COLO668 (cell line): ENCODE measurements around the gene MYO10.
"Not testable (repeated sequence)": the region's sequence is repeated elsewhere in the genome, so short reads cannot be mapped to it uniquely, and the experiment has no call there.

ENCODE experiments used
- DNase-seq: peaks from one replicate; lab custom pipeline; 2025; ENCODE audit not compliant: unreplicated experiment; lab: John Stamatoyannopoulos, UW

MYO10 gene

DNA sequence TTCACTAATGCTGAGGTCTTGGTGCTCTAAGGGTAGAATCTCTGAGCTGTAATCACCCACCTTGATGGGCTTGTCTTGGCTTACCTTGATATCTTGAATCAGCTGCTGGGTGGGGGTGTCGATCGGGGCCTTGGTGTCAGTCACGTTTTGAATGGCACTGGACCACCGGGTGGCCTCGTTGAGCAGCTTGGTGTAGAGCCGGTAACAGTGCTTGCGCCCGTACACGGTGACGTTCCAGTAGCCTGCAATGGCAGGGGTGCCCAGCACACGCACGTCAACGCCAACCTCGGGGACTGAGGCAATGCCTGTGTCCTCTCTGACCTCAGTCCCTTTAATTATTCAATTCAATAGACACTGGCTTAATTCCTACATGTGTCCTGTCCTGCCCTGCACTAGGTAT is 256.2 kb downstream of the MYO10 start:
- DNase-seq, result peak; percentile 11

DNA sequence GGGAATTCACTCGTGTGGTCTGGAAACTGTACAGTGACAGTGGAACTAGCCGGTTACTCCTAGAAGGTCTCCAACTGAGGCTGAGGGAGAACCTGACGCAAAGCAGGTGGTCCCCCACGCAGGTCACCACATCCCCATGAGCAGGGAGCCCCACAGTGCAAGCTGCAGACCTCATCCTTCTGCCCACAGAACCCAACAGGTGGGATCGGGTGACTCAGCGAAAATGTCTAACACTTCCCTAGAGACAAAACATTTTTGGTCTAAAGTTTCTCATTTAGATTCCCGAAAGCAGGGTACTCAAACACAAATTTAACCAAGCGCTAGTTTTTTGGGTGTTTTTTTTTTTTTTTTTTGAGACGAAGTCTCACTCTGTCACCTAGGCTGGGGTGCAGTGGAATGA is 256.9 kb downstream of the MYO10 start:
- no peak for DNase-seq

DNA sequence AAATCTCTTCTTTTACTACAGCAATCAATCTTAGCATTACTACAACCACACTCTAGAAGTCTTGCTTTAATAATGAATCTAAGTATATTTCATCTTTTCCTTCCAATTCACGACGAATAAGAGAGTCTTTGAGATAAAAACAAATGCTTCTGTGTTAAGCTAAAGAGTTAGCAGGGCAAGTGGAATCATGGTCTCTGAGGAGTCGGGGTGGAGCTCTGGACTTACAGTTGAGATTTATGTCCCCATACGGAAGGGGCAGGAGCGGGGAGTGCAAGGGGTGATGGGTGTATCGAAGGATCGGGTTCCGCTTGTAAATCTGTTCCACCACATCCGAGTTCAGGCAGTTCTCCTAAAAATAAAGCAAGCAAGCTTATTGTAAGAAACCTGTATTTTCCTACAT is 260.3 kb downstream of the MYO10 start:
- DNase-seq, result no peak

DNA sequence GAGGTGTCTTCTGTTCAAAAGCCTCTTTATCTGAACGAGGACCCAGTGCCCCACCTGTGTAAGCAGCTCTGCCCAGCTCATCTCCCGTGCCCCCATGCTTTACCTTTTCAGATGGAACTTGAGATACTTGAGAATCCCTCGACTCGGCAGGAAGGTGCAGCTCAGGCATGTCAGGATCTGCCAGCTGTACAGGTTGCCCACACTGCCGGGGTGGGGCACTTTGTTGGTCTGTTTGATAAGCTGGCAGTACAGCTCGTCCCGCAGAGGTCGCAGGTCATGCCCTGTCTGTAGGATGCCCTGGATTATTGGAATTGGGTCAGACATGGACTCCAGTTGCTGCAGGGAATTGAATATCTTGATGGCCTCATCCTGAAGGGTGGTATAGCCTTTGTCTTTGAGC is 261.3 kb downstream of the MYO10 start:
- no peak for DNase-seq

DNA sequence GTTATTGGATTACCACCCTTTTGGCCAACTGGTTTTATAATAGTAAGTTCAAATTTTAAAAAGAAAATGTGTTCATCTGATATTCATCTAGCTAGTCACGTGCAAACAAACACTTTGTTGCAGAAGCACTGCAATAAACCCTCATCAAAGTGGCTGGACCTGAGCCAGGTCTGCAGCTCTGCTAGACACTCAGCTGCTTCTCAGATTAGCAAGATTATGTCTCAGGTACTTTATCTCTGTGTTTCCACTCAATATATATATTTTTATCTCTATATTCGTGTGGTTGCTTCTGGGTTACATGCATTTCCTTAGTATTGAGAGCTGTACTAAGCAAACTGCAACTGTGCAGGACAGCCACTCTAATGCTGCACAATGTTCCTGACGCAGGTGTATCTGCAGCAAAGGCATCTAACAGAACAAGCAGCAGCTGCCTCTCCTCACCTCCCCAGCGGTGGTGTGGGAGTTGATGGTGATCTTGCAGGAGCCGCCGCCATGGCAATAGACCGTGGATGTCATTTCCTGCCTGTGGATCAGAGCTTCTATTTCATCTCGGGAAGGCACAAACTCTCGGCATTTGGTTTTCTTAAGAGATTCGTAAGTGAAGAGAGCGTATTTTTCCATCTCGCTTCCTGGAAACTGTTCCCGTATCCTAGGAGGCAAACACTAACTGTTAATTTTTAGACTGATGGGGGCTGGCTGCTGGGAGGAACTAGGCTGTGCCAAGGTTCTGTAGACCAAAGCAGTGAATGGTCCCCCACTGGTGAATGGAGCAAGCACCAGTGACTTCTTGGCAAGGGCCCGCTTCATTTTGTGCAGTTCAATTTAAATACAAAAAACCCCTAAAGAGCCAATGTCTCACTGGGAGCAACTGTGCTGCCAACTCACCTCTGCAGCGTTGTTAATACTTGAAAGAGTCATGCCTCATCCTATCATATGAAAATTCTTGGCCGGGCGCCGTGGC is 262.6 kb downstream of the MYO10 start:
- DNase-seq, result no peak

DNA sequence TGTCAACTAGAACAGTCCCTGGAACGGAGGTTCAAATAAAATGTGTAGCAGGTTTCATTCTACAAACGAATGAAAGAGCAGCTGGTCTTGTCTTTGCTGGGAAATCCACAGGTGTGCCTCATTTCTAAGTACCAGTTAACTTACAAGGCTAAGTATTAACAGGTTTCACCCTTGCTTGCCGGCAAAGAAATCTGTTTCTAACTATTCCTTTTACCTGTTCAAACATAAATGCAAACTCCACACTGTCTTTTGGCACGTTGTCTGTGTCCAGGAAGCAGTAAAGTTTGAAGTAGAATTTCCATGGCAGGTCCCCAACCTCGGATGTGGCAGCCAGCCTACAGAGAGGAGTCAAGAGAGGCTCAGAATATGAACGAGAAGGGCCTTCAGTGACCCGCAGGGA is 264.9 kb downstream of the MYO10 start:
- DNase-seq, result no peak

DNA sequence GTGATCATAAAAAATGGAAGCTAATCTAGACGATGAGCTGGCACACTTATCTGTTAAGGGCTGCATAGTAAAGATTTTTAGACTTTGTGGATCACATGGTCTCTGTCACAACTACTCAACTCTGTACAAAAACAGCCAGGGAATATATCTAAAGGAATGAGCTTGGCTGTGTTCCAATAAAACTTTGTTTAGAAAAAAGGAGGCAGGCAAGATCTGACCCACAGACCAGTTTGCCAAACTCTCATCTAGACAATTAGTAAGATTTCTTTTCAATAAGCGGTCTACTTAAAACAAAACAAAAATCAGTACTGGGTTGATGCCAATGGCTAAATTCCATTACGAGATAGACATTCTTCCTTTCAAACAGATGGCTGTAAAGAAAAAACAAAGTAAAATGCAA is 266.3 kb downstream of the MYO10 start:
- no peak for DNase-seq

DNA sequence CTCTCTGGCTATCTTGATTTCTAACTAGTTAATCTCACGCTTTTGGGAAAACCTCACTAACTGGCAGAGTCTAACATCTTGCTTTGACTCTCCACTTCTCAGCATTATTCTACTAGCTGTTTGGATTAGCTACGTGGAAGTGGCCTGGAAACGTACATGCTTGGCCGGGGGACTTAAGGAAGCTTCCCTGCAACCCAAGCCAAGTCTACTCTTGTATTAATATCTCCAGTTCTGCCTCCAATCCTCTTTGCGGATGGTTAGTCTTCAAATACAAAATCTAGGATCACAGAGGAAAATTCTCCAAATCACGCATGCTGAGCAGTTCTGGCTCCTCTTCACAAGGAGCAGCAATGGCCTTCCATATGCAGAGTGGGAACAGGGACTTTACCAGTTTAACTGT is 267.5 kb downstream of the MYO10 start:
- no peak for DNase-seq

DNA sequence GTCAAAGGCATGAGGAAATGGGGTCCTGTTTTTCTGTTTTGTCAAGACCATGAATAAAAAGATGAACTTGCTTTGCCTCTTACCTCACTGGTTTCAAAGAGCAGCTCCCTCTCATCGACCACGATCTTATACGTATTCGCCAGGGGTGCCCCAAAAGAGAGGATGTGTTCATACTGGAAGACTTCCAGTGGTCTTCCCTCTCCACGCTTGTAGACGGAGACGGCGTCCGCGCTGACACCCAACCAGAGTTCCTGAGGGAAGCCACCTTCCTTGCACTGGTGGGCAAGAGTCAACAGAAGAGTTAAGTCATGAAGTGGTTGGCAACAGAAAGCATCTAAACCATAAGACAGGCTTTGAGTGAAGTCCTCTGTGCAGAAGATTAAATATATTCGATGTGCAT is 267.9 kb downstream of the MYO10 start:
- DNase-seq, result no peak

DNA sequence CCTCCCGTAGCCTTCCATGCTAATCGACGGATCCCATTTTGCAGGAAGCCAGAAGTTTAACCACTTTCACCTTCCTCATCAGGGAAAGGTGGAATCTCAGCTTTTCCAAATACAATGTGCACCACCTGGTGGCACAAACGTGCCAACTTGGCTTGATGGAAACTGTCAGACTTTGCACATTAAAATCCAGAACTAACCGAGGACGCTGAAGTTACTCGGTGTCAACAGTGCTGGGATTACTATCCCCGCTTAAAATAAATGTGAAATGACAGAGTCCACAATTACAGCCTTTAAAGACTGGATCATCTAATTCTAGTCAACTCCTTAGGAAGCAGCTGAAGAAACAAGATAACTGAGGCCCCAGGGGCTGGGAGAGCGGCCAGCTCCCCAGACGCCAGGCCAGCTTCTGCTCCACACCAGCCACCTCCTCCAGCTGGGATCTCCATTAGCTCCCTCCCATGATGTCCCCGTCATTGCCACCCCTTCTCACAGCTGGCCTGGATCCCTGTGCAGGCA is 269.1 kb downstream of the MYO10 start:
- DNase-seq, result peak; percentile 50

DNA sequence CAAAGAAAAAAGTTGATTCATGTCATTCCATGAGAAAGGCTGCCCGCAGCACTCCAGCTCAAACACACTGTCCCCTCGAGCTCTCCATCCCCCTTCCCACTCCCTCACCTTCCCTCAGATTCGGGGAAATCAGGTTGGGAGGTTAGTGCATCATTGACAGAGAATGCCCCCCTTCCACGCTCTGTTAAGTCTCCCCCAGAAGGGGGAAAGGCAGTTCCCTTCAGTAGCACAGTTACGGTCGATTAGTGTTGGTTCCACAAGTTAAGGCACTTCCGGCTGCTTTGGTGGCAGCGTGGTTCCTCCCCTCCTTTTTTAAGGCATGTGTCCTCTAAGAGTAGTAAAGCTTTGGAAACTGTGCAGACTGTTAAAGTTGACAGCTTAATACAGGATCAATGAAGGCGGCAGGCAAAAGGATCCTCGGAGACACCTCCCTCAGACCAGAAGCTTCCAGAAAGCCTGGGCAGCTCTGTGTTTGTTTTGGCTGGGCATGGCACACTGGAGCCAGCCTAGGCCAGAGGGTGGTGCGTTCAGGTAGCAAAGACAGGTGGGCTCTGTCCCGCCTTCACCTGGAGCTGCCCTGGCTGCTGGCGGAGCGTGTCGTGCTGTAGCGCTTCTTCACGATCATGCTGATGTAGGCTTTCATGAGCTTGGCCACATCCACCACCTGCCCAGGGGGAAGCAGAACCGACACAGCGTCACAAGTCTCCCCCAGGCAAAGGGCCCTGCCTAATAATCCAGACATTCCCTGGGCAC is 269.8 kb downstream of the MYO10 start:
- no peak for DNase-seq

DNA sequence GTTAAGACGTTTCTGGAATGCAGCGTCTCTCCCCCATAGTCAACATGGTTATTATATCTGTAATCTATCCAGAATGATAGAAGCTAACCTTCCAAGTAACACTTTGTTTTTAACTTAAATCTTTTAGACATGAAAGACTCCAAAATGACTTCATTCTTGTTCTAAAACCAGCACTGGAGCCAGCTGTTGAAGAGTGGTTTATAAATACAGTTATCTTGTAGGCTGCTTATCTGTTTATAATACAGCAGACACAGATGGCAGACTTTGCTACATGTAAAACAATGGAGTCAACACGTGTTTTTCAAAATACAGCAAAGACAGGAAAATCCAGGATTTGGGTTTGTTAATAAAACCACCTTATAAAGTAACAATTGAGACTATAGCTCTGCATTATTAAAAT is 270.5 kb downstream of the MYO10 start:
- DNase-seq, result no peak

DNA sequence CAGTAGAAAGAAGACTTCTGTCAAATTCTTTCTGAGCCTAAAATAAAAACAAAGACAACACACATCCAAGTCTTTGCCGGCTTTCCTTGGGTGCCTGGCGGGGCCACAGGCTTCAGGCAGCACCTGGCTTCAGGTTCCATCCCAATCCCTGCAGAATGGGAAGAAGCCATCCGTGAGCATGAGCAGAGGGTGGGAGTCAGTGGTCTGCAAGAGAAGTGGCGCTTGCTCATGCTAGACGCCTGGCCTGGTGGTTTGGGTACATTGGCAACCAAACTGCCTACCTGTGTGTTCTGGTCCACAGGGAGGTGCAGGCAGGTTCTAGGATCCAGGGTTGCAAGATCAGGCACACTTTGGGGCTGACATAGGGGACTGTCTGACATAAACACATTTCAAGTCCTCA is 271.7 kb downstream of the MYO10 start:
- DNase-seq, result no peak

DNA sequence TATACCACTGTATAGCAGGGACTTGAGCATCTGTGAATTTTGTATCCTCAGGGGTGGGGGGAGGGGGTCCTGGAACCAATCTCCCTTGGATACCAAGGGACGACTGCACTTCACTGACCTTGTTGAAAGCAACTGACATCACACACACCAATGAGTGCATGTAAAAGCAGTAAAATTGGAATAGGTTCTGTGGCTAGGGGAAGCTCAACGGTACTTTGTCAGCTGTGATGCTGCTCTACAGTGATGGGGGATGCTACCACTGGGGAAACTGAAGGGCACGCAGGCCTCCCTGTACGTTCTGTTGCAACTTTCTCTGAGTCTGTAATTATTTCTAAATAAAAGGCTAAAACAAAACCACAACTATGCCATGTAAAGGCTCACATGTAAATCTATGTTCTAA is 272.2 kb downstream of the MYO10 start:
- no peak for DNase-seq

DNA sequence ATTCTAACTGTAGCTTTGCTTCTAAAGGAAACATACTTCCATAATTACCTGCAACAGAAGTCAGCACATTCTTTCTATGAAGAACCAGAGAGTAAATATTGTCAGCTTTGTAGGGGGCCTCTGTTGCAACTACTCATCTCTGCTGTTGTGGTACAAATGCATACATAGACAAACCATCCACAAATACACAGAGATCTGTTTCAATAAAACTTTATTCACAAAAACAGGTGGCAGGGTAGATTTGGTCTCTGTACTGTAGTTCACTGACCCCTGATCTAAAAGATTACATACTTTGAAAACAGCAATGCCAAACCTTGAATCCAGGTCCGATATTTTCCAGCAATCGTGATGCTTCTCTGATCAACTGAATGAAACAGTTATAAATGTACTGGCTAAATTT is 274.4 kb downstream of the MYO10 start:
- no peak for DNase-seq

DNA sequence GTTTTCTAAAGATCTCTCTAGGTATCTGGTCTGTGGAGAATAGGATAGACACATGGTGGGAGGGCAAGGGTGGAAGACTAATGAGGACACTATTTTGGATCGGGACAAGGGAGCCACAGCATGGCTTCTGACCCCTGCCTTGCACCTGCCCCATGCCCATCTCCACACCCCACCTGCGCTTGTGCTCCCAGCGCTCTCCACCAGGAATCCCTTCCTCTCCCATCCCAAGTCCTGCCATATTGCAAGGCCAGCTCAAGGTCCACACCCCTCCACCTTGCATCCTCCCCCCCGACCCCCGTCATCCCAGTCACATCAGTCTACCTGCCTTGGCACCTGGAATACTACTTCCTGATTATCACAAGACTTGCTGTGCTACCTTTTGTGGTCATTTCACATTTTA is 275.1 kb downstream of the MYO10 start:
- no peak for DNase-seq

DNA sequence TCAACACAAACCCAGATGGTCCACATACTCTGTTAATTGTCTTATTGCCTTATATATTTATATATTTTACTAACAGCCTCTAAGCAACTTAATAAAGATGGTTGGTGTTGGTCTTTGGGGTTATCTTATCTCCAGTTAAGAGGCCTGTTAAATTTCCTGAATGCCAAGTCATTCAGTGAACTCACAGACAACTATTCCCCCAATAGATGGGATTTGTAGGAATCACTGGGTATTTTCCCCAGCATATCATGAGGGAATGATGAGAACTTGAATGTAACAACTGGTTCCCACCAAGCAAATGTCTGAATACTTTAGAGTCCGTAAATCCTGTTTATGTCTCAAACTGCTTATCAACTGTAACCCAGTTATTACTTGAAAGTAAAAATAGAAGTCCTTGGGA is 276.6 kb downstream of the MYO10 start:
- no peak for DNase-seq

DNA sequence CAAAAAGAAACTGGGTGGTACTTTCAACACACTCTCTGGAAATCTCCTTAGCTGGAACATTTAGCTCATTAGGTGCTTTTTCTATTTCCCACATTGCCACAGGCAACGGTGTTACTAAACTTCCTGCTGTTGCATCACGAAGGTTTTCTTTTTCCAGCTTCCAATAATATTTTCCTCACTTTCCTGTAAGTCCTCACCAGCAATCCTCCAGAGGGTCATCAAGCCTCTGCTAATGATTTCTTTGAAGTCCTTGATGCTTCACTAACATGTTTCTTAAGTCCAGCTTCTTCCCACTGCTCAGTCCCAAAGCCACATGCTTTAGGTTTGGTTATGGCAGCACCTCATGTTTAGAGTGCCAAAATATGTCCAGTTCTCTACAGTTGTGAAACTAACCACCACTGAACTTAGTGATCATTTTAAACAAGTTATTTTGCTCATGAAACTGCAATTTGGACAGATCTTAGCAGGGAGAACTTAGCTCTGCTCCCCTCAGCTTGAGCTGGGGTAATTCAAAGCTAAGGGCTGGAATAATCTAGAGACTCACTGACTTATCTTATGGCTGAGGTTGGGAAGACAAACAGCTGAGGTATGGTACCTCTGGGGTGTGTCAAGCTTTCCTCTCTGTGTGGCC is 279.4 kb downstream of the MYO10 start:
- no peak for DNase-seq

DNA sequence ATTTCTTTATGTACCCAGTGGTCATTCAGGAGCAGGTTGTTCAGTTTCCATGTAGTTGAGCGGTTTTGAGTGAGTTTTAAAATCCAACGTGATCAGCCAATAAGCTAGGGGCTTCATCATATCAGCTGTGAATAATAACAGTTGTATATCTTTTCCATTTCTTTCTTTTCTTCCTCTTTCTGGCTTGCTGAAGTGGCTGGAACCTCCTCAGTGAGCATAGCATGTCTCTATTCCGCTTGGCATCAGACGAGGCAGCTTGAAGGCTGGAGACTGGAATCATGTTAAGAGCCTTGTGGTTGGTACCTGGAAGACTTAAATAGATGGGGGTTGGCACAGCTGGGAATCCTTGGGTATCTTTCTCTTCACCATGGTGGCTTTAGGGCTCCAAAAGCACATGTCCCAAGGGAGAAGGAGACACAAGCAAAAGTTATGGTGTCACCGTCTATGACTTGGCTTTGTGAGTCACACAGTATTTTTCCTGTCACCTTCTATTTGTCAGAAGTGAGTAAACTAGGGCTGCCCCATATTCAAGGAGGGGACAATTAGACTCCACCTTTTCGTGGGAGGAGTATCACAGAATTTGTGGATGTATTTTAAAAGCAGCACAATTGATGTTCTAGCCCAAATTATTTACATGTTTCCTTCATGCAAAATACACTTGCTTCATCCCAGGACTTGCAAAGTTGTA is 281.3 kb downstream of the MYO10 start:
- no peak for DNase-seq

DNA sequence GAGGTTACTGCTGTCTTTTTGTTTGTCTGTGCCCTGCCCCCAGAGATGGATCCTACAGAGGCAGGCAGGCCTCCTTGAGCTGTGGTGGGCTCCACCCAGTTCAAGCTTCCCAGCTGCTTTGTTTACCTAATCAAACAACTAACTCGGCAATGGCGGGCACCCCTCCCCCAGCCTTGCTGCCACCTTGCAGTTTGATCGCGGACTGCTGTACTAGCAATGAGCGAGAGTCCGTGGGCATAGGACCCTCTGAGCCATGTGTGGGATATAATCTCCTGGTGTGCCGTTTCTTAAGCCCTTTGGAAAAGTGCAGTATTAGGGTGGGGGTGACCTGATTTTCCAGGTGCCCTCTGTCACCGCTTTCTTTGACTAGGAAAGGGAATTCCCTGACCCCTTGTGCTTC is 287.3 kb downstream of the MYO10 start:
- not testable (repeated sequence) for DNase-seq

DNA sequence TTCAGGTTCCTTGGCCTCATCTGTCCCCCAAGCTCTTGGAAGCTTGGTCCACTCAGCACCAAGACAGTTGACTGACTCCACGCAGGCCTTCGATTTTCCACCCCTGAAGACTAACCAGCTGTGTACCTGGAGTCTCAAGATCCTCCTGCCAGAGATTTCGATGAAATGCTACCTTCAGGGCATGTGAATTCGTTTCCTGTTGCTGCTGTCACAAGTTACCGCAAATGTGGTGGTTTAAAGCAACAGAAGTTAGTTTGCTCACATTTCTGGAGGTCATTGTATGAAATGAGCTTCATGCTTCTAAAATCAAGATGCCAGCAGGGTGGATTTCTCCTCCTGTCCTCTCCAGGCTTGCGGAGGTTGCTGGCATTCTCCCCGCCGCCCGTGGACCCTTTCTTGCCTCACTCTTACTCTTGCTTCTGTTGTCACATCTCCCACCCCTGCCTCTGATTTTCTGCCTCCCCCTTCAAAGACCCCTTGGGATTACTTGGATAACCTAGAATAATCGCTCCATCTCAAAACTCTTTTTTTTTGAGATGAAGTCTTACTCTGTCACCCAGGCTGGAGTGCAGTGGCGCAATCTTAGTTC is 291.7 kb downstream of the MYO10 start:
- no peak for DNase-seq
